C4-2B (cell line): ENCODE data around the gene TBKBP1.

Experiments
- CTCF ChIP-seq: fragments of 450-650 bp; conservative IDR thresholded peaks from 2 replicates; pipeline ENCODE4 v1.5.1; 2017; ENCODE audit warnings: mild to moderate bottlenecking
- ZFX ChIP-seq: fragments of 450-650 bp; IDR thresholded peaks from 2 replicates; pipeline ENCODE4 v1.6.1; 2017

DNA sequence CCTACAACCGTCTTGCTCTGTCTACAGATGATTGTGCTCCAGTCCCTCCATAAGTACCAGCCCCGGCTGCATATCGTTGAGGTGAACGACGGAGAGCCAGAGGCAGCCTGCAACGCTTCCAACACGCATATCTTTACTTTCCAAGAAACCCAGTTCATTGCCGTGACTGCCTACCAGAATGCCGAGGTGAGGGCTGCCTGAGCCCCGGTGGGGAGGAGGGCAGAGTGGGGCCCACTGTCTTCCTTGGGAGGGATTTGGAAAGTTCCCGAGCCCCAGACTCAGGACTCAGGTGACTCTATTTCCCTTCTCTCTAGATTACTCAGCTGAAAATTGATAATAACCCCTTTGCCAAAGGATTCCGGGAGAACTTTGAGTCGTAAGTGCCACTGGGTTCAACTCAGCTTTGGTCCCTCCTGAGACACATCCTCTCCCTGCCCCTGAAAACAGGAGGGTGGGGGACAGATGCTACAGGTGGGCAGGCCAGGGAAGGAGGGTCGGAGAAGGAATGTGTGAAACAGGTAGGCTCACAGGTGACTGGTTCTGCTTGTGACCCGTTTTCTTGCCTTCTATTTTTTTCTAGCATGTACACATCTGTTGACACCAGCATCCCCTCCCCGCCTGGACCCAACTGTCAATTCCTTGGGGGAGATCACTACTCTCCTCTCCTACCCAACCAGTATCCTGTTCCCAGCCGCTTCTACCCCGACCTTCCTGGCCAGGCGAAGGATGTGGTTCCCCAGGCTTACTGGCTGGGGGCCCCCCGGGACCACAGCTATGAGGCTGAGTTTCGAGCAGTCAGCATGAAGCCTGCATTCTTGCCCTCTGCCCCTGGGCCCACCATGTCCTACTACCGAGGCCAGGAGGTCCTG, 50.4 kb downstream of the TBKBP1 start:
- no peak for TF ChIP-seq CTCF
- TF ChIP-seq ZFX, result no peak
